ENCODE data around the gene NRF1. TPM values are rescaled to one million over a fixed set of nuclear protein-coding genes. Genes with fewer than 3 reads are reported as not detected.

Gene NRF1
- total and polyA plus RNA-seq, 2 of the 13 experiments (the other 11 are each of a cell fraction or from before 2014, with no cell fraction given): 9.3 to 10.1 TPM

DNA sequence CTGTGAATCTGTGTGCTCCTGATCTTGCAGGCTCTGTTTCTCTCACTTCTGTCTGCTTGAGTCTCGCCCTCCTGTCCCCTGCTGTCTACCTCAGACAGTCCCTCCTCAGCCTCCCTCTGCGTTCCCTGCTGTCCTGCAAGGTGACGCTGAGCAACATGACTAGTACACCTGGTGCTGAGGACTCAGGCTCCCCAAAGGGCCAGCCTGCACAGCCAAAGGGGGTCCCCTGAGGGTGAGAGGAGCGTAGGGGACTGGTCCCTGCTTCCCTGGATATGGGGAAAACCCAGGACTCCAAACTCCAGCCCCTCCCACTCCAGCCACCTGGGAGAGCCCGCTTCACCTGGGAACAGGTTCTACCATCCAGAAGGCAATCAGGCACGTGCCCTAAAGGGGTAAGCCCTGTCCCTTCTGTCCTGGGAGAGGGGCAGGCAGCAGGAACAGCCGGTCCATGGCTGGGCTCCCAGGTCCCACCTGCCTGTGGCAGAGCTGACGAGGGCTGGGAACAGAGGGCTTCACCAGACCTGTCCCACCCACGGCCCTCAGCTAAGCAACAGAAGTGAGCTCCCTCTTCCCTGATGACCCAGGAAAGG lies 184.8 kb downstream of the NRF1 start:
- ChIA-PET POLR2A (no interaction called here), CTCF (ENCODE audit: low intra/inter-chr PET ratio, low total read pairs) (no interaction called here)
- no peak for FAIRE-seq
- no peak overlapping the region for H3K4me3 ChIP-seq (replicated peaks in 1 of 3; ENCODE audit: insufficient read depth in 1 of 3, low read depth in 2 of 3, low read length in 3 of 3)
- intact Hi-C loops (cut with micrococcal nuclease; ENCODE audit: unreplicated experiment) (no loop called here), in situ Hi-C loops (cut with HindIII; ENCODE audit: extremely low pct_ligation_motif_present, low pct_unique_long_range_greater_than_20kb) (no loop called here)
- ATAC-seq: no peak
- peaks cover 9 to 18% of the 10 kb centered on the region in 2 experiments; a peak in 2 of 5 replicates for H3K27me3 ChIP-seq (ENCODE audit: control insufficient read depth in 1 of 2, insufficient read depth in 2 of 2, low read length in 2 of 2)
- H4K20me1 ChIP-seq (ENCODE audit: insufficient read depth, low read length): no peaks in the 10 kb centered on the region
- H2AFZ ChIP-seq (ENCODE audit: low read length): no peak overlapping the region
- DNase-seq (ENCODE audit: low spot score): no peak
- BruUV-seq (replicated peaks): no TSS peak
- TF ChIP-seq KDM5B (CRISPR knock-in tag; IDR thresholded peaks at IDR 0.05; ENCODE audit: borderline replicate concordance) (no peak), ZBTB1 (CRISPR knock-in tag; IDR thresholded peaks at IDR 0.05; ENCODE audit: borderline replicate concordance) (no peak), ZNF569 (CRISPR knock-in tag; IDR thresholded peaks at IDR 0.05; ENCODE audit: borderline replicate concordance) (no peak), FOXO4 (CRISPR knock-in tag; conservative IDR thresholded peaks at IDR 0.05) (no peak), ZBTB2 (CRISPR knock-in tag; IDR thresholded peaks at IDR 0.05; ENCODE audit: low read depth) (no peak), NR2F1 (CRISPR knock-in tag; IDR thresholded peaks at IDR 0.05) (no peak), U2AF2 (IDR thresholded peaks at IDR 0.05; ENCODE audit: low read depth, low read length) (no peak), ZNF280B (CRISPR knock-in tag; IDR thresholded peaks at IDR 0.05; ENCODE audit: borderline replicate concordance) (no peak), MYNN (CRISPR knock-in tag; IDR thresholded peaks at IDR 0.05; ENCODE audit: low read depth) (no peak), ZSCAN21 (CRISPR knock-in tag; IDR thresholded peaks at IDR 0.05; ENCODE audit: borderline replicate concordance) (no peak), ZBTB8A (CRISPR knock-in tag; IDR thresholded peaks at IDR 0.05; ENCODE audit: borderline replicate concordance, low read depth) (no peak), ZNF34 (CRISPR knock-in tag; IDR thresholded peaks at IDR 0.05; ENCODE audit: borderline replicate concordance) (no peak), ZNF644 (CRISPR knock-in tag; IDR thresholded peaks at IDR 0.05; ENCODE audit: low read depth) (no peak)
- TF ChIP-seq, protein P1, sequence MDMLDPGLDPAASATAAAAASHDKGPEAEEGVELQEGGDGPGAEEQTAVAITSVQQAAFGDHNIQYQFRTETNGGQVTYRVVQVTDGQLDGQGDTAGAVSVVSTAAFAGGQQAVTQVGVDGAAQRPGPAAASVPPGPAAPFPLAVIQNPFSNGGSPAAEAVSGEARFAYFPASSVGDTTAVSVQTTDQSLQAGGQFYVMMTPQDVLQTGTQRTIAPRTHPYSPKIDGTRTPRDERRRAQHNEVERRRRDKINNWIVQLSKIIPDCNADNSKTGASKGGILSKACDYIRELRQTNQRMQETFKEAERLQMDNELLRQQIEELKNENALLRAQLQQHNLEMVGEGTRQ (IDR thresholded peaks at IDR 0.05; ENCODE audit: low read depth, low read length): no peak
- TF ChIP-seq, protein P1 (CRISPR knock-in tag; IDR thresholded peaks at IDR 0.05; ENCODE audit: borderline replicate concordance): no peak
- TF ChIP-seq, protein P2, sequence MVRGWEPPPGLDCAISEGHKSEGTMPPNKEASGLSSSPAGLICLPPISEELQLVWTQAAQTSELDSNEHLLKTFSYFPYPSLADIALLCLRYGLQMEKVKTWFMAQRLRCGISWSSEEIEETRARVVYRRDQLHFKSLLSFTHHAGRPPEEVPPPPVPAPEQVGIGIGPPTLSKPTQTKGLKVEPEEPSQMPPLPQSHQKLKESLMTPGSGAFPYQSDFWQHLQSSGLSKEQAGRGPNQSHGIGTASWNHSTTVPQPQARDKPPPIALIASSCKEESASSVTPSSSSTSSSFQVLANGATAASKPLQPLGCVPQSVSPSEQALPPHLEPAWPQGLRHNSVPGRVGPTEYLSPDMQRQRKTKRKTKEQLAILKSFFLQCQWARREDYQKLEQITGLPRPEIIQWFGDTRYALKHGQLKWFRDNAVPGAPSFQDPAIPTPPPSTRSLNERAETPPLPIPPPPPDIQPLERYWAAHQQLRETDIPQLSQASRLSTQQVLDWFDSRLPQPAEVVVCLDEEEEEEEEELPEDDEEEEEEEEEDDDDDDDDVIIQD (CRISPR knock-in tag; IDR thresholded peaks at IDR 0.05; ENCODE audit: low read depth): no peak
- H3K27ac ChIP-seq (ENCODE audit: extremely low read length, insufficient read depth, low read length): no peak overlapping the region
- WGBS (ENCODE audit: low lambda C conversion rate): 47% methylated on average over 4 of the region's 9 CpGs
- H3K4me2 ChIP-seq (ENCODE audit: low read depth, low read length): no peak overlapping the region
- no peaks in the 10 kb centered on the region for H3K79me2 ChIP-seq (ENCODE audit: insufficient read depth, low read length)
- H3K4me1 ChIP-seq (ENCODE audit: insufficient read depth, low read length): peaks cover 6% of the 10 kb centered on the region; the same call in 1 of the 2 replicates
- H3K9ac ChIP-seq (ENCODE audit: insufficient read depth, low read depth, low read length): no peak overlapping the region
- H3K36me3 ChIP-seq (replicated peaks in 1 of 2; ENCODE audit: control insufficient read depth in 1 of 2, insufficient read depth in 2 of 2, low read length in 2 of 2): no peaks in the 10 kb centered on the region
- no peaks in the 10 kb centered on the region for H3K9me3 ChIP-seq (ENCODE audit: low read length)
